Nephron (organoid): Measurements from ENCODE around the gene AZU1.
"Not testable (repeated sequence)": the region's sequence is repeated elsewhere in the genome, so short reads cannot be mapped to it uniquely, and the experiment has no call there.

ENCODE experiments used
- H3K27ac Mint-ChIP-seq, 3 experiments: 2 replicates each; pipeline ENCODE4 v1.8.0; 2020; ENCODE audit warnings: mixed read lengths in 3 of 3, mild to moderate bottlenecking in 2 of 3, moderate library complexity in 1 of 3
- H3K27me3 Mint-ChIP-seq: 2 replicates; pipeline ENCODE4 v1.8.0; 2021; ENCODE audit warnings: low read depth, mild to moderate bottlenecking, moderate library complexity, mixed read lengths
- H3K36me3 Mint-ChIP-seq: 2 replicates; pipeline ENCODE4 v1.8.0; 2020; ENCODE audit warnings: low read depth, mixed read lengths
- H3K4me1 Mint-ChIP-seq: 2 replicates; pipeline ENCODE4 v1.8.0; 2020; ENCODE audit warnings: mixed read lengths
- H3K4me3 Mint-ChIP-seq, 3 experiments: 2 replicates each; pipeline ENCODE4 v1.8.0; 2020; ENCODE audit warnings: mild to moderate bottlenecking in 3 of 3, mixed read lengths in 3 of 3, moderate library complexity in 2 of 3
- H3K9me3 Mint-ChIP-seq: 2 replicates; pipeline ENCODE4 v1.8.0; 2020; ENCODE audit warnings: mixed read lengths
- TF ChIP-seq, protein P1 (sequence below), 3 experiments: fragments of 200-600 bp; sonication (generic); IDR thresholded peaks; one replicate each; pipeline ENCODE4 v1.5.0; 2021; ENCODE audit warnings: antibody characterized with exemption in 3 of 3; ENCODE audit not compliant: unreplicated experiment in 3 of 3

The AZU1 gene

DNA sequence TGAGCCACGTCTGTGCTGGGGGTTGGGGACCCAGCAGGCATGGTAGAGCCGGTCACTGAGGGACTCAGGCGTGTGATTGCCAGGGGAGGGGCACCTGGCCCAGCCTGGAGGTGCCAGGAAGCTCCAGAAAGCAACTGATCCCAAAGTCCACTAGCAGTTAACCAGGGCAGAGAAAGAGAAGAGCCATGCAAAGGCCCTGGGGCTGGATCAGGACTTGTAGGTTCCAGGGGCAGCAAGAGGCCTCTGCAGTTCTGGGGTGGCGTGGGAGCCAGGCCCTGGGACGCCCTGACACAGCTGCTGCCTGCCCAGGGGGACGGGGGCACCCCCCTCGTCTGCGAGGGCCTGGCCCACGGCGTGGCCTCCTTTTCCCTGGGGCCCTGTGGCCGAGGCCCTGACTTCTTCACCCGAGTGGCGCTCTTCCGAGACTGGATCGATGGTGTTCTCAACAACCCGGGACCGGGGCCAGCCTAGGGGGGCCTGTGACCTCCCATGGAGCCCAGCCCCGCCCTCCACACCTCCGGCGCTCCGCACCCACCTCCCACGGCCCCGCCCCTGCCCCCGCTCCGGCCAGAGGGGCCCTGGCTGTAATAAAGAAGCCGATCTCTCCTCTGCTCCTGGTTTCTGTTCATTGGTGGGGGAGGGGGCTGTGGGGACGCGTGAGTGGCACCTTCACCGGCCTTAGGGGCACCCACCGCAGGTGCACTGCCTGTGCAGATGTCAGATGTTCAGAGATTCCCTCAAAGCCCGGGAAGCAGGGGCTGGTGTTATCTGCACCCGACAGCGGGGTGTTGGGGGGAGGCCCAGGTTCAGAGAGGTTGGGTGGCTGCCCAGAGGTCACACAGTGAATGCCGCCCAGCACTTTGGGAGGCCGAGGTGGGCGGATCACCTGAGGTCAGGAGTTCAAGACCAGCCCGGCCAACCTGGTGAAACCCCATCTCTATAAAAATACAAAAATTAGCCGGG lies 4.1 kb downstream of the AZU1 start:
- TF ChIP-seq, protein P1, sequence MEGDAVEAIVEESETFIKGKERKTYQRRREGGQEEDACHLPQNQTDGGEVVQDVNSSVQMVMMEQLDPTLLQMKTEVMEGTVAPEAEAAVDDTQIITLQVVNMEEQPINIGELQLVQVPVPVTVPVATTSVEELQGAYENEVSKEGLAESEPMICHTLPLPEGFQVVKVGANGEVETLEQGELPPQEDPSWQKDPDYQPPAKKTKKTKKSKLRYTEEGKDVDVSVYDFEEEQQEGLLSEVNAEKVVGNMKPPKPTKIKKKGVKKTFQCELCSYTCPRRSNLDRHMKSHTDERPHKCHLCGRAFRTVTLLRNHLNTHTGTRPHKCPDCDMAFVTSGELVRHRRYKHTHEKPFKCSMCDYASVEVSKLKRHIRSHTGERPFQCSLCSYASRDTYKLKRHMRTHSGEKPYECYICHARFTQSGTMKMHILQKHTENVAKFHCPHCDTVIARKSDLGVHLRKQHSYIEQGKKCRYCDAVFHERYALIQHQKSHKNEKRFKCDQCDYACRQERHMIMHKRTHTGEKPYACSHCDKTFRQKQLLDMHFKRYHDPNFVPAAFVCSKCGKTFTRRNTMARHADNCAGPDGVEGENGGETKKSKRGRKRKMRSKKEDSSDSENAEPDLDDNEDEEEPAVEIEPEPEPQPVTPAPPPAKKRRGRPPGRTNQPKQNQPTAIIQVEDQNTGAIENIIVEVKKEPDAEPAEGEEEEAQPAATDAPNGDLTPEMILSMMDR (IDR thresholded peaks at IDR 0.05; ENCODE audit: unreplicated experiment in 3 of 3), result no peak
- Mint-ChIP-seq H3K36me3 (no peaks in the 10 kb centered on the region), H3K27me3 (peaks cover 7% of the 10 kb centered on the region), H3K4me3 (no peak overlapping the region), H3K27ac (no peak overlapping the region), H3K9me3 (no peaks in the 10 kb centered on the region), H3K4me1 (no peaks in the 10 kb centered on the region)

DNA sequence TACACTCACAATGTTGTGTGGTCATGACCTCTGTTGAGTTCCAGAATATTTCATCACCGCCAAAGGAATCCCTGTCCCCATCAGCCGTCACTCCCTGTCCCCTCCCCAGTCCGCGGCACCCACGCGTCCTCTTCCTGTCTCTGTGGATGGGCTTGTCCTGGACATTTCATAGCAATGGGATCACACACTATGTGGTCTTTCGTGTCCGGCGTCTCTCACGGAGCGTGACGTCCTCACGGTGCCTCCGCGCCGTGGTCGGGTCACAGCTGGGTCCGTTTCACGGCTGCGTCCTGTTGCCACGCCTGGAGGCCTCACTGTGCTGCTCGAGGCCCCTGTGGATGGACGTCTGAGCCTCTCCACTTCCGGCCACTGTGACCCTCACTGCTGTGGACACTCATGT lies 6.6 kb downstream of the AZU1 start:
- TF ChIP-seq, protein P1 (IDR thresholded peaks at IDR 0.05; ENCODE audit: unreplicated experiment in 3 of 3), result no peak
- Mint-ChIP-seq H3K27me3 (peaks cover 7% of the 10 kb centered on the region), H3K9me3 (no peaks in the 10 kb centered on the region), H3K4me3 (no peak overlapping the region), H3K27ac (peak overlapping the region in 1 of 3 experiments; percentile 48), H3K4me1 (no peaks in the 10 kb centered on the region), H3K36me3 (no peaks in the 10 kb centered on the region)

DNA sequence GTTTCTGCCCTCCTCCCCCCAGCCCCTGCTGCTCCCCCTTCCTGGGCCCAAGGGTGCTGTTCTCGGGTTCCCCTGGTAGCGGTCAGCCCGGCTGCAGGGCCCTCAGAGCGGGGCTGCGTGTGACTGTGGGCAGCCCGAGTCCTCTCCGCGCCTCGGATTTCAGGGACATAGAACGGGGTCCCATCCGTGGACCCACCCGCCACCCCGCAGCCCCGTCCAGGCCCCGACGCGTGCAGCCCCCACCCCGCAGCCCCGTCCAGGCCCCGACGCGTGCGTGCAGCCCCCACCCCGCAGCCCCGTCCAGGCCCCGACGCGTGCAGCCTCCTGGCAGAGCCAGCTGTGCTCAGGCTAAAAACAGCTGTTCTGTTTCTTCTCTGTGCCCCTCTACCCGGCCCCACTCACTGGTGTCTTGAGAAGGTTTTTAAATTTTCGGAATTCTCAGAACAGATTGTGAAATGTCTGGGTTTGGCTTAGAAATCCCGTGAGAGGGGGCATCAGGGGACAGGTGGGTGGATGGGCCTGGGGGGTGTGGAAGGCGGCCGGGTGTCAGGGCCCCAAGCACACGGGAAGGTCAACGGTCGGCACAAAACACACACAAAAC lies 7.7 kb downstream of the AZU1 start:
- Mint-ChIP-seq H3K9me3 (no peaks in the 10 kb centered on the region), H3K36me3 (no peaks in the 10 kb centered on the region), H3K4me3 (no peak overlapping the region), H3K27me3 (no peaks in the 10 kb centered on the region), H3K4me1 (no peaks in the 10 kb centered on the region), H3K27ac (peak overlapping the region in 2 of 3 experiments; percentile 12 to 37)
- TF ChIP-seq, protein P1 (IDR thresholded peaks at IDR 0.05; ENCODE audit: unreplicated experiment in 3 of 3), result no peak

DNA sequence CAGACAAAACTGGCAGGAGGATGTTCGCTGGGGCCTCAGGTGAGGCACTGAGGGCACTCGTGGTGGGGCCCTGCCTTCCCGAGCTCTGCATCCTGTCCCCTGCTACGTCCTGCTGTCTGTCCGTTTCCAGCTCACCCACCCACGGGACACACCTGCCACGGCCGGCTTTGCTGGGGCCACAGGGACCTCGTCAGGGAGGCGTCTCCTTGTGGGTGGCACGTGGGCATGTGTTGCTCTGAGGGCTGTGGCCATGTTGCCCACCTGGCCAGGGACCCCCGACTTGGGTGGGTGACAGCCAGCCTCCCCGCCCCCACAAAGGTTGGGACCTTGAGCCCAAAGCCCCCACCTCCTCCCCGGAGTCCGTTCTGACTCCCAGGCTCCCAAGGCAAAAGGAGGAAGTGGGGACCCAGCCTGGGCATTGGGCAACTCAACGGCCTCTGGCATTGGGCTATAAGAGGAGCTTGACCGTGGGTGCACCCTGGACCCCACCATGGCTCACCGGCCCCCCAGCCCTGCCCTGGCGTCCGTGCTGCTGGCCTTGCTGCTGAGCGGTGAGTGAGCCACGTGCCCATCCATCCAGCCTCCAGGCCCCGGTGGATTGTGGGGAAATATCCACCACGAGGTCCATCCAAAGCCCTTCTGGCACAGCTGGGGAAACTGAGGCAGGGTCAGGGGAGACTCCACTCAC lies 13.0 kb downstream of the AZU1 start, which contains the start of gene PRTN3:
PRTN3 (plus strand) TSS at position 481 of the 688 bp plus-strand sequence; CDS start at position 491, 10 bp downstream.
- H3K9me3 Mint-ChIP-seq, result peaks cover 3% of the 10 kb centered on the region

DNA sequence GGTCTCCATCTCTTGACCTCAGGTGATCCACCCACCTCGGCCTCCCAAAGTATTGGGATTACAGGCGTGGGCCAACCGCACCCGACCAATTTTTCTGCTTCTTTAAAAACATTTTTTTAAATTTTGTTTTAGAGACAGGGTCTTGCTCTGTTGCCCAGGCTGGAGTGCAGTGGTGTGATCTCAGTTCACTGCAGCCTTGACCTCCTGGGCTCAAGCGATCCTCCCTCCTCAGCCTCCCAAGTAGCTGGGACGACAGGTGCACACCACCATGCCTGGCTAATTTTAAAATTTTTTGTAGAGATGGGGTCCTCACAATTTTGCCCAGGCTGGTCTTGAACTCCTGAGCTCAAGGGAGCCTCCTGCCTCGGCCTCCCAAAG lies 15.2 kb downstream of the AZU1 start:
- H3K9me3 Mint-ChIP-seq, H3K4me1 Mint-ChIP-seq, H3K27ac Mint-ChIP-seq, H3K36me3 Mint-ChIP-seq: not testable (repeated sequence)
- H3K27me3 Mint-ChIP-seq, result peaks cover 45% of the 10 kb centered on the region
- peak overlapping the region in 2 of 3 experiments; percentile 41 to 53 for H3K4me3 Mint-ChIP-seq

More for the DNA sequence above, 13.0 kb downstream of the AZU1 start, which contains the start of gene PRTN3:
- Mint-ChIP-seq H3K27me3 (peaks cover 33% of the 10 kb centered on the region), H3K4me1 (peaks cover 5% of the 10 kb centered on the region), H3K4me3 (peak within 1 kb of the TSS in 2 of 3 experiments; percentile 19 to 35), H3K27ac (no peak within 1 kb of the TSS), H3K36me3 (no peaks in the 10 kb centered on the region)
- TF ChIP-seq, protein P1 (IDR thresholded peaks at IDR 0.05; ENCODE audit: unreplicated experiment in 3 of 3), result no peak
